K562 treated with DMSO at 1 percent for 12 hours (cell line): Measurements from ENCODE around the gene B3GNT3. TPM values are rescaled to one million over a fixed set of nuclear protein-coding genes. Genes with fewer than 3 reads are reported as not detected.

Experiments used
- total RNA-seq: library from RNA; unstranded; fragments of 300-600 nt; gene quantifications from 2 replicates; pipeline ENCODE4 v1.2.3, GENCODE V29; 2022; ENCODE audit not compliant: insufficient read depth

Gene B3GNT3
- not detected in 2 replicates for total RNA-seq

DNA sequence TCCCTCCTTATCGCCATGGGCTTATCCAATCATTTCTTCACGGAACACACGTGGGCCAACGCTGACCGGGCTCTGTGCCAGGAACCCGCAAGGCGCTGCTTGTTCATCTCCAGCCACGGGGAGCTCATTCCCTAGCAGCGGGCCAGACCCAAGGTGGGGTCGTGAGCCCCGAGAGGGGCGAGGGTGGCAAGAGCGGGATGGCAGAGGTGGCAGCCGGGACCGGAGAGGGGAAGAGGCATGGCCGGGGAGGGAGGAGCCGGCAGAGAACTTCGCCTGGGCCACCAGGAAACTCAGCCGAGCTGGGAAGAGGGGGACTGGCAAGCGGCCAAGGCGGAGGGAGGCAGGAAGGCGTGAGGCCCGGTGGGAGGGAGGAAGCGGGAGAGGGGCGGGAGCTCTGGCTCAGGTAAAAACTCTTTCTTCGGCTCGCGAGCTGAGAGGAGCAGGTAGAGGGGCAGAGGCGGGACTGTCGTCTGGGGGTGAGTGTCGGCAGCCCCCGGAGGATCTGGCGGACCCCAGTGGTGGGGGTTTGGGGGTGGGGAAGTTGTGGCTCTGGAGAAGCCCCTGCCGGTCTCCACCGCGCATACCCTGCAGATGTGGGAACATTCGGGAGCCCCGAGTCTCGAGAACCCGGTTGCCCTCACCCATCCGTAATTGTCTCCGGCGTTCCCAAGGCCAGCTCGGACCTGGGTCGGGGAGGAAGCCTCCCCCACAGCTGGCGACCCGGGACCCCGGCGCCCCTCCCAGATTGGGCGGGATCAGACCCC lies at the start of gene B3GNT3:
Gene B3GNT3, plus strand, starts transcription at position 408 of the 764 bp plus-strand sequence. CDS start 12,670 bp downstream, outside the sequence.

GRCh38 chr19:17751103-17751911 lies 43.6 kb upstream of the B3GNT3 start, which contains the start of gene FCHO1:
FCHO1 (plus strand) TSS chr19:17751477; CDS start chr19:17755165, 3,688 bp downstream.

DNA sequence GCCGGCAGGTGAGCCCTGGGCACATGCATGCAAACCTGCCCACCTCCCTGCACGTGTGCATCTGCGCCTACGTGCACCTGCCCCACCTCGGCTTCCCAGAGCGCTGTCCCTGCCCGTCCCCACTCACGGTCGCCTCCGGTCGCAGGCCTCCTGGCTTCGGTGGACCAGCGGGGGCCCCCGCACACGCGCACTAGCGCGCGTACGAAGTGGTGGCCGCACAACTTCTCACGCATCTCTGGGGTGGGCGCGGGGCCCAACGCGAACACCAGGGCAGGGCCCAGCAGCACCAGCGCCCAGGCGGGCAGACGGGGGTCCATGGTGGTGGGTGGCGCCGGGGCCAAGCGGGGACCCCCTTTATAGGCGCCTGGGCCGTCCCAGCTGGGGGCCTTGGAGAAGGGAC lies 26.3 kb downstream of the B3GNT3 start, which contains the start of gene INSL3:
Gene INSL3, minus strand, starts transcription at position 330 of the 400 bp plus-strand sequence. Its CDS starts 13 bp downstream, at position 317.

DNA sequence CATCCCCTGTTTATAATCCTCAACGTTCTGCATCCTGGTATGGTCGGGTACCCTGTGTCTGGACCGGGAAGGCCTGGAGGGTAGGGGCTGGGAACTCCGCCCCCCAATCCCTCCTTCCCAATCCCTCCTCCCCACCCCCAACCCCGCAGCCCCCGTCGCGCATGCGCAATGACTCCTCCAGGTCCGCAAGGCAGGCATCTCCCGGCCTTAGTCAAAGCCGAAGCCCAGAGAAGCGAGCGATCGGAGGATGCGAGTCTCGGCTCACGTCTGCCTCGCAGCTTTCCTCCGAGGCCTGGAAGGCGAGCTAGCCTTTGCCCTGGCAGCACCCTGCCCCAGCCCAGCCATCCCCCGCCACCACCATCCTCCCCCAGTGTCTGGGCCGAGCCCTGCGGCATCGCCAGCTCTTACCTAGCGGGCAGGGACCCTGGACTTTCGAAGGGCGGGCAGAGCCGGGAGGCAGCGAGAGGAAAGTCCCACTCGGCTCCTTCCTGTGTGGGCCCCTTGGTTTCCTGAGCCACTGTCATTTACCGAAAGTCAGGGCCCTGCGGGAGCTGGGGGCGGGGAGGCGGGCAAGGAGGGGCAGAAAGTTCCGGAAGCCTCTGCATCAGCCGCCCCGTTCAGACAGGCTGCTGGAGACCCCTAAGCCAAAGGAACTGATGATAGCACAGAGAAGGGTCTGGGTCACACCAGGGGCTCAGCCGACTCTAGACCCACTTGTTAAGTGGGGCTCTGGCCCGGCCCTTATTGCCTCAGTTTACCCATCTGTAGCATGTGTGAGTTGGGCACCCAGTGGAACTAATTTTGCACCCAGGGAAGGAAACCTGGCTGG lies 52.8 kb downstream of the B3GNT3 start, which contains the start of gene JAK3:
Gene JAK3, minus strand, starts transcription at position 445 of the 829 bp plus-strand sequence. CDS start 3,565 bp downstream, outside the sequence.

DNA sequence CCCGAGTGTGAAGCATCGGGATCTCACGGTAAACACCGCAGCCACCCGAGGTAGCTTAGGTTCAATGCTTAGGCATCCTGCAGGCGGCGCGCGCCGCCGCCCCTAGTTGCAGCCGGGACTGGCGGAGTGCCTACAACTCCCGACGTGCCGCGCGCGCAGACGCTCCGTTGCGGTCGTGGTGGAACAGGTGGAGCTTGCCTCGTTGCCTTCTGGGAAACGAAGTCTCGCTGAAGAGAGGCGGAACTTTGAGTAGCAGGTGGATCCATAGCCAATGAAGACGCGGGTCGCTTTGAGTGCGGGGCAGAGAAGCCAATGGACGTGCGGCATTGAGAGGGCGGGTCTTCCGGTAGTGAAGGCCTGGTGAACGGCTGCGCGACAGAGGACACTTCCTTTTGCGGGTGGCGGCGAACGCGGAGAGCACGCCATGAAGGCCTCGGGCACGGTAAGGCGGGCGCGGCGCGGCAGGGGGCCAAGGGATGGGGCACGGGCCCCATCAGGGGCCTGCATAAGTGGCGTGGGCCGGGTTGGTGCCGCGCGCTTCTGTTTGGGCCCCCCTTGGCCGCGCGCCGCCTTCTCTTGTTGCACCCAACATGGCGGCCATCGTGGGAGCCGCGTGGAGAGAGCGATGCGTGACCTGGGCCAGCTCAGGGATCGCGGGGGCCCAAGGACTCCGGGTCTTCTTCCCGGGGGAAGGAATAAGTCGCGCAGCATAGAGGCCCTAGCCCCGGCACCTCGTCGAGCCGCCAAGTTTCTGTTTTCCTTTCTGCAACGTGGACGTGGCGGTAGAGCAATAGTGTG lies 64.8 kb downstream of the B3GNT3 start, which contains the start of gene RPL18A:
Gene RPL18A, plus strand, starts transcription at position 378 of the 798 bp plus-strand sequence. Its CDS starts 47 bp downstream, at position 425.

Other genes with a start within 250 kb of the B3GNT3 start
- gene COLGALT1, start 239.5 kb upstream of the B3GNT3 start, total RNA-seq: 49.3 and 89.2 TPM in 2 replicates
- 0.07 and 0.49 TPM in 2 replicates for gene UNC13A, start 106.8 kb upstream of the B3GNT3 start, total RNA-seq
- gene MAP1S, start 75.7 kb upstream of the B3GNT3 start, total RNA-seq: 72.4 and 81.5 TPM in 2 replicates
- 21.7 and 33.6 TPM in 2 replicates for gene FCHO1, start 43.7 kb upstream of the B3GNT3 start, total RNA-seq
- gene INSL3, start 26.4 kb downstream of the B3GNT3 start, total RNA-seq: not detected in 2 replicates
- gene JAK3, start 52.8 kb downstream of the B3GNT3 start, total RNA-seq: 0.10 TPM in 1 of 2 replicates, not detected in the other
- 7,109 and 9,729 TPM in 2 replicates for gene RPL18A, start 64.8 kb downstream of the B3GNT3 start, total RNA-seq
- not detected in 2 replicates for gene SLC5A5, start 76.8 kb downstream of the B3GNT3 start, total RNA-seq
- 99.3 and 108 TPM in 2 replicates for gene CCDC124, start 137.9 kb downstream of the B3GNT3 start, total RNA-seq
- 4.4 and 17.3 TPM in 2 replicates for gene KCNN1, start 172.0 kb downstream of the B3GNT3 start, total RNA-seq
- gene ARRDC2, start 213.0 kb downstream of the B3GNT3 start, total RNA-seq: 20.7 and 27.8 TPM in 2 replicates